LNCAP (cell line): ENCODE results near the gene SH2D2A.

Experiments used
- CTCF ChIP-seq: fragments of 450-650 bp; IDR thresholded peaks from 2 replicates; pipeline ENCODE4 v1.5.1; 2017; ENCODE audit warnings: mild to moderate bottlenecking

SH2D2A gene

GRCh38 chr1:156796340-156797097 lies 20.1 kb downstream of the SH2D2A start:
- TF ChIP-seq CTCF = no peak

GRCh38 chr1:156795787-156796186 lies 20.9 kb downstream of the SH2D2A start:
- TF ChIP-seq CTCF = no peak

GRCh38 chr1:156795374-156795733 lies 21.3 kb downstream of the SH2D2A start:
- TF ChIP-seq CTCF = no peak

- TF ChIP-seq CTCF = no peak
These were observed 21.9 kb downstream of the SH2D2A start for GRCh38 chr1:156794506-156795373.

- no peak for TF ChIP-seq CTCF
These were observed 26.9 kb downstream of the SH2D2A start for GRCh38 chr1:156789621-156790318.

- no peak for TF ChIP-seq CTCF
These were observed 28.5 kb downstream of the SH2D2A start for GRCh38 chr1:156788136-156788535.

GRCh38 chr1:156786640-156787039 lies 30.0 kb downstream of the SH2D2A start:
- TF ChIP-seq CTCF = no peak
